Fibroblast of skin of back (primary cell): ENCODE measurements around the gene UTF1.

Source experiments
- DNase-seq: peaks from one replicate; pipeline ENCODE4 v3.0.0-alpha.2; 2013

The UTF1 gene

GRCh38 chr10:133267293-133267692 lies 37.3 kb downstream of the UTF1 start:
- no peak for DNase-seq

GRCh38 chr10:133267829-133268228 lies 37.8 kb downstream of the UTF1 start:
- no peak for DNase-seq

- no peak for DNase-seq
These were observed 38.5 kb downstream of the UTF1 start for GRCh38 chr10:133268532-133268931.

GRCh38 chr10:133269367-133269766 lies 39.4 kb downstream of the UTF1 start:
- DNase-seq, result no peak

GRCh38 chr10:133270204-133270603 lies 40.2 kb downstream of the UTF1 start:
- DNase-seq, result no peak

- DNase-seq, result no peak
These were observed 40.8 kb downstream of the UTF1 start for GRCh38 chr10:133270773-133271297.

GRCh38 chr10:133271521-133272300 lies 41.7 kb downstream of the UTF1 start:
- DNase-seq, result no peak

GRCh38 chr10:133272301-133272963 lies 42.4 kb downstream of the UTF1 start:
- DNase-seq, result no peak

- no peak for DNase-seq
These were observed 43.0 kb downstream of the UTF1 start for GRCh38 chr10:133272964-133273420.

- DNase-seq, result no peak
These were observed 43.6 kb downstream of the UTF1 start for GRCh38 chr10:133273534-133274143.

GRCh38 chr10:133274751-133275683 lies 45.0 kb downstream of the UTF1 start:
- no peak for DNase-seq

GRCh38 chr10:133275684-133276092 lies 45.7 kb downstream of the UTF1 start:
- no peak for DNase-seq

GRCh38 chr10:133276100-133276434 lies 46.0 kb downstream of the UTF1 start:
- DNase-seq, result no peak

GRCh38 chr10:133276435-133277201 lies 46.6 kb downstream of the UTF1 start, which contains the start of gene ADAM8:
ADAM8 (minus strand) TSS chr10:133276868; CDS start chr10:133276817, 51 bp downstream.
- no peak for DNase-seq

GRCh38 chr10:133277277-133277992 lies 47.4 kb downstream of the UTF1 start:
- no peak for DNase-seq

- DNase-seq, result no peak
These were observed 48.1 kb downstream of the UTF1 start for GRCh38 chr10:133277993-133278576.

GRCh38 chr10:133278577-133279265 lies 48.7 kb downstream of the UTF1 start:
- no peak for DNase-seq

- DNase-seq, result no peak
These were observed 49.6 kb downstream of the UTF1 start for GRCh38 chr10:133279326-133280226.
